ENCODE measurements around the gene XCR1.

XCR1 gene

DNA sequence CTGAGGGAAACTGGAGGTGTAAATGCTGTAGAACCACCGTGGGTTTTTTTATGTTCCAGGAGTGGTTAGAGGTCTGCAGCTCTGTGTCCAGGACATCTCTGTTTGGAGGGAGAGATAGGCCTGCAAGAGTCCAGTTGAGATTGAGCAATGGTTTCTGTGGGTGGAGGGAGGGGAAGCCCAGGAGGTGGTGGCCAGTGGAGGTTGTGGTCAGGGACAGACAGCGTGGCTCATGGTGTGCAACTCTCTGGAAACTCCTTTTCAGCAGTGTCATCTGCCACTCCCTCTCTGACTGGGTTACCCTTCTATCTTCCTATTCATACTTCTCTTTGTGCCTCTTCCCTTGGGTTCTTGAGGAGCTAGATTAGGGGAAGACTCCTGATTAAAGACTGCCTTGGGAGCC lies 9.6 kb downstream of the XCR1 start:
- CTCF ChIA-PET, result no interaction called here
- POLR2A ChIA-PET, result no interaction called here
- TF ChIP-seq CTBP1 (IDR thresholded peaks at IDR 0.05; ENCODE audit: borderline replicate concordance) (no peak), TARDBP (IDR thresholded peaks at IDR 0.05) (no peak), ZNF384 (IDR thresholded peaks at IDR 0.05) (no peak), L3MBTL2 (conservative IDR thresholded peaks at IDR 0.05) (no peak), FOXK2 (IDR thresholded peaks at IDR 0.05) (no peak), NFRKB (IDR thresholded peaks at IDR 0.05) (no peak), ARNT (IDR thresholded peaks at IDR 0.05) (no peak), BHLHE40 (IDR thresholded peaks at IDR 0.05; ENCODE audit: borderline replicate concordance) (no peak), LEF1 (IDR thresholded peaks at IDR 0.05; ENCODE audit: borderline replicate concordance) (no peak), ELF4 (IDR thresholded peaks at IDR 0.05) (no peak), FOXM1 (IDR thresholded peaks at IDR 0.05; ENCODE audit: borderline replicate concordance) (no peak)
- TF ChIP-seq, protein P1, sequence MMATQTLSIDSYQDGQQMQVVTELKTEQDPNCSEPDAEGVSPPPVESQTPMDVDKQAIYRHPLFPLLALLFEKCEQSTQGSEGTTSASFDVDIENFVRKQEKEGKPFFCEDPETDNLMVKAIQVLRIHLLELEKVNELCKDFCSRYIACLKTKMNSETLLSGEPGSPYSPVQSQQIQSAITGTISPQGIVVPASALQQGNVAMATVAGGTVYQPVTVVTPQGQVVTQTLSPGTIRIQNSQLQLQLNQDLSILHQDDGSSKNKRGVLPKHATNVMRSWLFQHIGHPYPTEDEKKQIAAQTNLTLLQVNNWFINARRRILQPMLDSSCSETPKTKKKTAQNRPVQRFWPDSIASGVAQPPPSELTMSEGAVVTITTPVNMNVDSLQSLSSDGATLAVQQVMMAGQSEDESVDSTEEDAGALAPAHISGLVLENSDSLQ (IDR thresholded peaks at IDR 0.05), result no peak
- no peak for DNase-seq (ENCODE audit: extremely low spot score)

- DNase-seq (ENCODE audit: extremely low spot score), result no peak
- CTCF ChIA-PET, result no interaction called here
- TF ChIP-seq L3MBTL2 (conservative IDR thresholded peaks at IDR 0.05) (no peak), FOXA1 (IDR thresholded peaks at IDR 0.05) (no peak), ZNF384 (IDR thresholded peaks at IDR 0.05) (no peak), NFRKB (IDR thresholded peaks at IDR 0.05) (no peak), BHLHE40 (IDR thresholded peaks at IDR 0.05; ENCODE audit: borderline replicate concordance) (no peak), FOXM1 (IDR thresholded peaks at IDR 0.05; ENCODE audit: borderline replicate concordance) (no peak), CTBP1 (IDR thresholded peaks at IDR 0.05; ENCODE audit: borderline replicate concordance) (no peak), HDGF (IDR thresholded peaks at IDR 0.05; ENCODE audit: borderline replicate concordance) (no peak), ARNT (IDR thresholded peaks at IDR 0.05) (no peak), TARDBP (IDR thresholded peaks at IDR 0.05) (no peak), FOXK2 (IDR thresholded peaks at IDR 0.05) (no peak), SUZ12 (IDR thresholded peaks at IDR 0.05) (no peak), SP1 (IDR thresholded peaks at IDR 0.05) (no peak)
- TF ChIP-seq, protein P1 (IDR thresholded peaks at IDR 0.05), result no peak
- POLR2A ChIA-PET, result no interaction called here
Measured at GRCh38 chr3:46013316-46014094, 13.8 kb downstream of the XCR1 start.

- POLR2A ChIA-PET, result no interaction called here
- no peak for DNase-seq (ENCODE audit: extremely low spot score)
- CTCF ChIA-PET, result no interaction called here
- TF ChIP-seq SP1 (IDR thresholded peaks at IDR 0.05), result no peak
Measured at GRCh38 chr3:46012246-46012645, 15.0 kb downstream of the XCR1 start.

DNA sequence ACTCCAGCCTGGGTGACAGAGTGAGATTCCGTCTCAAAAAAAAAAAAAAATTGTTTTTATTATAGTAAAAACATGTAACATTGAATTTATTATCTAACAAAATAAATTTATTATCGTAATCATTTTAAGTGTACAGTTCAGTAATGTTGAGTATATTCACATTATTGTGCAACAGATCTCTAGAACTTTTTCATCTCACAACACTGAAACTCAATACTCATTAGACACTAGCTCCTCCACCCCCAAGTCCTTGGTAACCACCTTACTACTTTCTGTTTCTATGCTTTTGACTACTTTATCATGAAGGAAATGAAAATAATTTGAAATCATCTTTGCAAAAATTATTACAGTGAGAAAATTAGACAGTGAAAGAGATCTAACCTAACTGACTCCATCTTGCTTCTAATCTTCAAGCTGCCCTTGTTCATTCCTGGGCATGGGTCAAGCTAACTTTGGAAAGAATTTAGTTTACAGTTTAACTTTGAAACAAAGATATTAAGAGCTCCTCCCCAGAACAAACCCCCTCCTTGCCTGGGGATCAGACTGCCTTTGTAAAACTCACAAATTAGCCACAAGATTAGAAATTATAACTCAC lies 16.7 kb downstream of the XCR1 start:
- DNase-seq (ENCODE audit: extremely low spot score), result no peak
- ChIA-PET POLR2A (no interaction called here), CTCF (no interaction called here)
- TF ChIP-seq L3MBTL2 (conservative IDR thresholded peaks at IDR 0.05) (no peak), SP1 (IDR thresholded peaks at IDR 0.05) (no peak), ELF4 (IDR thresholded peaks at IDR 0.05) (no peak), ARNT (IDR thresholded peaks at IDR 0.05) (no peak), LEF1 (IDR thresholded peaks at IDR 0.05; ENCODE audit: borderline replicate concordance) (no peak), FOXK2 (IDR thresholded peaks at IDR 0.05) (no peak), SUZ12 (IDR thresholded peaks at IDR 0.05) (no peak), NFRKB (IDR thresholded peaks at IDR 0.05) (no peak)

DNA sequence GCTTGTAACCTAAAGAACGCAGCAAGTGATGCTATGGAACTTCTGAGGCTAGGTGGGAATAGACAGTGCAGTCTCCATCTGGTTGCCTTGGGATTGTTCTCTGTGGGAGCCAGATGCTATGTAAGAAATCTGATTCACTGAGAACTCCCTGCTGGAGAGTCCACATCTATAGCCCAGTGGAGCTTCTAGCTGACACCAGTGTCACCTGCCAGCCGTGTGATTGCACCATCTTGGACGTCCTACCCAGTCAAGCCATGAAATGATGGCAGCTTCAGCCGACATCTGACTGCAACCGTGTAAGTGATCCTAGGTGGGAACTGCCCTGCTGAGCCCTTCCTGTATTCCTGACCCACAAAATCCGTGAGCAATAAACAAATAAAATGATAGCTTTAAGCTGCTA lies 19.2 kb downstream of the XCR1 start:
- POLR2A ChIA-PET, result no interaction called here
- no peak for DNase-seq (ENCODE audit: extremely low spot score)
- no peak for TF ChIP-seq HDGF (IDR thresholded peaks at IDR 0.05; ENCODE audit: borderline replicate concordance)
- TF ChIP-seq SUZ12 (IDR thresholded peaks at IDR 0.05), result no peak
- TF ChIP-seq BHLHE40 (IDR thresholded peaks at IDR 0.05; ENCODE audit: borderline replicate concordance), result no peak
- TF ChIP-seq, protein P1 (IDR thresholded peaks at IDR 0.05), result no peak
- no peak for TF ChIP-seq FOXK2 (IDR thresholded peaks at IDR 0.05)
- TF ChIP-seq SP1 (IDR thresholded peaks at IDR 0.05), result no peak
- TF ChIP-seq NFRKB (IDR thresholded peaks at IDR 0.05), result no peak
- TF ChIP-seq CTBP1 (IDR thresholded peaks at IDR 0.05; ENCODE audit: borderline replicate concordance), result no peak
- no peak for TF ChIP-seq ELF4 (IDR thresholded peaks at IDR 0.05)
- TF ChIP-seq L3MBTL2 (conservative IDR thresholded peaks at IDR 0.05), result no peak
- no peak for TF ChIP-seq ARNT (IDR thresholded peaks at IDR 0.05)
- no peak for TF ChIP-seq LEF1 (IDR thresholded peaks at IDR 0.05; ENCODE audit: borderline replicate concordance)
- CTCF ChIA-PET, result no interaction called here

DNA sequence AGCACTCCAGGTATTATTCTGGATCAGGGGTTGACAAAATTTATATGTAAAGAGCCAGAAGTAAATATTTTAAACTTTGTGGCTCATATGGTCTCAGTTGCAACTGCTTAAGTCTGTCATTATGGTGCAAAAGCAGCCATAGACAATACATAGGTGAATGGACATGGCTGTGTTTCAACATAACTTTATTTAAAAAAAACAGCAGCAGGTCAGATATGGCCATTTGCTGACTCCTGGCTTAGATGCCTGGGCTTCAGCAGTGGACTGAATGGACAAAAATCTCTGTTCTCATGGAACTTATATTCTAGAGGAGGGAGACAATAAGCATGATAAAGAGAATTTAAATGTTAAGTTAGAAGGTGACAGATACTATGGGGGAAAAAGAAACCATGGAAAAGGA lies 20.0 kb downstream of the XCR1 start:
- ChIA-PET POLR2A (no interaction called here), CTCF (no interaction called here)
- no peak for DNase-seq (ENCODE audit: extremely low spot score)
- TF ChIP-seq NFRKB (IDR thresholded peaks at IDR 0.05) (no peak), FOXM1 (IDR thresholded peaks at IDR 0.05; ENCODE audit: borderline replicate concordance) (no peak), ZNF384 (IDR thresholded peaks at IDR 0.05) (no peak), ARNT (IDR thresholded peaks at IDR 0.05) (no peak), HDGF (IDR thresholded peaks at IDR 0.05; ENCODE audit: borderline replicate concordance) (no peak), BHLHE40 (IDR thresholded peaks at IDR 0.05; ENCODE audit: borderline replicate concordance) (no peak), SUZ12 (IDR thresholded peaks at IDR 0.05) (no peak), ELF4 (IDR thresholded peaks at IDR 0.05) (no peak), TARDBP (IDR thresholded peaks at IDR 0.05) (no peak), L3MBTL2 (conservative IDR thresholded peaks at IDR 0.05) (no peak), SP1 (IDR thresholded peaks at IDR 0.05) (no peak), FOXK2 (IDR thresholded peaks at IDR 0.05) (no peak), LEF1 (IDR thresholded peaks at IDR 0.05; ENCODE audit: borderline replicate concordance) (no peak), CTBP1 (IDR thresholded peaks at IDR 0.05; ENCODE audit: borderline replicate concordance) (no peak), FOXA1 (IDR thresholded peaks at IDR 0.05) (no peak)
- TF ChIP-seq, protein P1 (IDR thresholded peaks at IDR 0.05), result no peak
